ENCODE measurements around the gene SNAP91. TPM values are rescaled to one million over a fixed set of nuclear protein-coding genes. Genes with fewer than 3 reads are reported as not detected.
"Not testable (repeated sequence)": the region's sequence is repeated elsewhere in the genome, so short reads cannot be mapped to it uniquely, and the experiment has no call there.

Gene SNAP91
- polyA plus RNA-seq, 3 donors from 2014 or later: not detected

- peaks cover 0 to 9% (median 0%) of the 10 kb centered on the region in 3 donors for H3K36me3 Mint-ChIP-seq
- H3K9me3 Mint-ChIP-seq: peaks cover 5 to 21% (median 15%) of the 10 kb centered on the region in 6 donors
- H3K27ac Mint-ChIP-seq: no peak overlapping the region
- no peaks in the 10 kb centered on the region for H3K4me1 Mint-ChIP-seq
- H3K27me3 Mint-ChIP-seq (ENCODE audit: low read depth in 3 of 3): peaks cover 8 to 17% (median 16%) of the 10 kb centered on the region in 3 donors
- DNase-seq: no peak
- no peak overlapping the region for H3K4me3 Mint-ChIP-seq
These were observed 914 bp downstream of the SNAP91 start for GRCh38 chr6:83707829-83708545.

DNA sequence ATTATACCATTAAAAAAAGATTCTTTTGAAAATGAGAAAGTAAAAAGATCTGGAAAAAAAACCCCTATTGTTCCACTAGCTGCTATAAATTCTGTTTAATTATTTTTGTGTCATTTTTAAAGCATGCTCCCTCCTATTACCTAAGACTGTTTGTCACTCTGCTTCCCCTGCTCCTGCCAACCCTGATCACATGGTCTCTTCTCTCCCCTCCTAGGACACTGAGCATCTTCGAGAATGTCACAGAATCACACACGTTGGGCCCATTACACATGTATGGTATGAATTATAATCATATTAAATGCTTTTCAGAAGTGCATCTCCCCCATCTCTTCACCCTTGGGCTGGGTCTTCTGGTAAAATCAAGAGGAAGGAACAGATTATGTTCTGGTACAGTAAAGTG lies 6.2 kb downstream of the SNAP91 start:
- Mint-ChIP-seq H3K27me3 (ENCODE audit: low read depth in 3 of 3) (peaks cover 2 to 4% (median 4%) of the 10 kb centered on the region in 3 donors), H3K36me3 (no peaks in the 10 kb centered on the region), H3K9me3 (peaks cover 0 to 17% (median 5%) of the 10 kb centered on the region in 6 donors), H3K27ac (no peak overlapping the region), H3K4me3 (no peak overlapping the region), H3K4me1 (no peaks in the 10 kb centered on the region)
- no peak for DNase-seq

- peaks cover 0 to 12% (median 3%) of the 10 kb centered on the region in 6 donors for H3K9me3 Mint-ChIP-seq
- H3K27me3 Mint-ChIP-seq (ENCODE audit: low read depth in 3 of 3): peaks cover 0 to 4% (median 0%) of the 10 kb centered on the region in 3 donors
- no peaks in the 10 kb centered on the region for H3K36me3 Mint-ChIP-seq
- H3K4me3 Mint-ChIP-seq: no peak overlapping the region
- H3K27ac Mint-ChIP-seq: no peak overlapping the region
- DNase-seq: no peak
- no peaks in the 10 kb centered on the region for H3K4me1 Mint-ChIP-seq
These were observed 6.8 kb downstream of the SNAP91 start for GRCh38 chr6:83702077-83702476.

- peaks cover 0 to 11% (median under 1%) of the 10 kb centered on the region in 6 donors for H3K9me3 Mint-ChIP-seq
- H3K27me3 Mint-ChIP-seq (ENCODE audit: low read depth in 3 of 3): peaks cover 0 to 2% (median 0%) of the 10 kb centered on the region in 3 donors
- no peaks in the 10 kb centered on the region for H3K36me3 Mint-ChIP-seq
- no peak overlapping the region for H3K27ac Mint-ChIP-seq
- no peak for DNase-seq
- no peak overlapping the region for H3K4me3 Mint-ChIP-seq
- H3K4me1 Mint-ChIP-seq: no peaks in the 10 kb centered on the region
These were observed 12.2 kb downstream of the SNAP91 start for GRCh38 chr6:83696674-83697073.

DNA sequence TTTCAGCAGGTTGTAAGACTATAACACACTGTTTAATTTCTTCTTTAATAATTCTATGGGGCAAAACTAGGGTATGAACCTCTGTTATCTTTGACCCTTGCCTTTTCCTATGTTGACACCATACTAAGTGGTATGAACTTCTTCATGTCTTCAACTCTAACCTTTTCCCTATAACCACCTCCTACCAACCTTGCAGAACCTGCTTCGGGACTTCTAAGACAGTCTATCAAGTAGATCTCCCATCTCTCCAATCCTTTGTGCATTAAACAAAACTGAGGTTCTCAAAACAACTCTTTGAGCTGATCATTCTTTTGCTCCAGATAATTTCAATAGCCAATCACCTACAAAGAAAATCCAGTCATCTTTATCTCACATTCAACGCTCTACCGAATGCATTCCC lies 23.4 kb downstream of the SNAP91 start:
- Mint-ChIP-seq H3K4me1 (no peaks in the 10 kb centered on the region), H3K4me3 (no peak overlapping the region), H3K27me3 (ENCODE audit: low read depth in 3 of 3) (peaks cover 0 to 3% (median 0%) of the 10 kb centered on the region in 3 donors), H3K36me3 (no peaks in the 10 kb centered on the region), H3K27ac (no peak overlapping the region), H3K9me3 (peaks cover 0 to 18% (median 3%) of the 10 kb centered on the region in 6 donors)
- no peak for DNase-seq

DNA sequence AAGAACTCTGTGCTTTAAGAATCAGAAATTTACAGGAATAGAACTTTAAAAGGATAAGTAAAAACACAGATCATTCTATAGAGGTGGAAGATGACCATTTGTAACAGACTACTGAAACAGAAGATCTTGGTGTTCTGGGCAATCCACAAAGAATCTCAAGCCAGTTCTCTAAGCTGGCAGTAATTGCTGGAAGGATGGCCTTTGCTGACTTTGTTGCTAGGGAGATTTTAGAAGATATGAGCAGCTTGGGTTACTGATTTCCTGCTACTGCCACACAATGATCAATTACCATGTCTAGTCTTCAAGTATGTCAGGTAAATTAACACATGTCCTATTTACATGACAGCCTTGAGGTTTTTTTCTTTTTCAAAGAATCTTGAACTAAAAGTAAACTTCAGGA lies 31.1 kb downstream of the SNAP91 start:
- DNase-seq: no peak
- H3K27me3 Mint-ChIP-seq (ENCODE audit: low read depth in 3 of 3): peaks cover 0 to 3% (median 0%) of the 10 kb centered on the region in 3 donors
- no peak overlapping the region for H3K27ac Mint-ChIP-seq
- H3K4me3 Mint-ChIP-seq: no peak overlapping the region
- H3K36me3 Mint-ChIP-seq: no peaks in the 10 kb centered on the region
- peaks cover 0 to 6% (median 0%) of the 10 kb centered on the region in 6 donors for H3K9me3 Mint-ChIP-seq
- no peaks in the 10 kb centered on the region for H3K4me1 Mint-ChIP-seq

DNA sequence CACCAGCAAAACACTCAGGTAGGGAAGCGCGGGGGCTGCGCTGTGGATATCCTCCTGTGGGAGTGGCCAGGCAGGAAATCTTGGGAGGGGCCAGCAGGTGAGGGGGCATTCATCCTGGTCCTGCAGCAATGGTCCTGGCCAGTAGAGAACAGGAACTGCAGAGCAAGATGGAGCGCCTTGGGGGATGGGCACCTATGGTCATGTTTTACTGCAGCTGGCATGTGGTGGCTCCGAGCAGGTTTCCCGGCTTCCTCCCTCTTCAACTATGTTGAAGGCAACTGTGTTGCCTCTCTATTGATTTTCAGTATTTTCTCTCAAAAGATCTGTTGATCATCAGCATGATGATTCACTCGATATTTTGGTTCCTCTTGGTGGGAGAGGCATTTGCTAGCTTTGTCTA lies 70.9 kb downstream of the SNAP91 start:
- peaks cover 0 to 9% (median 2%) of the 10 kb centered on the region in 6 donors for H3K9me3 Mint-ChIP-seq
- no peak overlapping the region for H3K4me3 Mint-ChIP-seq

DNA sequence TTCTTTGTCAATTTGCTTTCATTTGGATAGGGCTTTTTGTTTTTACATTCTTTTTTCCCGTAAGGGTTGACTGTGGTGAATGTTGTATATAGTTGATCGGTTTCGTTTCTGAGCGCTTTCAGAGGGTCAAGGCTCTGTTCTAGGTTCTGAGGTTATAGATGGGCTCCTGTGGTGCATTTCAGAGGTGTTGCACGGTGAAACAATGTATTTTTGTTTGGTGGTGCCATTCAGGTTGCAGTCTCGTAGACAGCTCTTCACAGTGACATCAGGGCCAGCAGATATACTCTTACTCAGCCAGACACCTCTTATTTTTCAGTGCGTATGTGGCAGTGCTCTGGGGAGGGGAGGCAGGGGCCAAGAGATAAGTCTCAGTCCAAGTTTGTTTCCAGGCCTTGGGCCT lies 72.1 kb downstream of the SNAP91 start:
- no peaks in the 10 kb centered on the region for H3K4me1 Mint-ChIP-seq
- H3K9me3 Mint-ChIP-seq: peaks cover 0 to 10% (median 3%) of the 10 kb centered on the region in 6 donors
- no peak for DNase-seq
- peaks cover 0 to 2% (median 1%) of the 10 kb centered on the region in 3 donors for H3K27me3 Mint-ChIP-seq (ENCODE audit: low read depth in 3 of 3)
- no peak overlapping the region for H3K4me3 Mint-ChIP-seq
- H3K27ac Mint-ChIP-seq: no peak overlapping the region
- no peaks in the 10 kb centered on the region for H3K36me3 Mint-ChIP-seq

More for the DNA sequence above, 70.9 kb downstream of the SNAP91 start:
- Mint-ChIP-seq H3K4me1 (no peaks in the 10 kb centered on the region), H3K36me3 (no peaks in the 10 kb centered on the region), H3K27me3 (ENCODE audit: low read depth in 3 of 3) (peaks cover 0 to 2% (median 0%) of the 10 kb centered on the region in 3 donors), H3K27ac (no peak overlapping the region)
- no peak for DNase-seq

DNA sequence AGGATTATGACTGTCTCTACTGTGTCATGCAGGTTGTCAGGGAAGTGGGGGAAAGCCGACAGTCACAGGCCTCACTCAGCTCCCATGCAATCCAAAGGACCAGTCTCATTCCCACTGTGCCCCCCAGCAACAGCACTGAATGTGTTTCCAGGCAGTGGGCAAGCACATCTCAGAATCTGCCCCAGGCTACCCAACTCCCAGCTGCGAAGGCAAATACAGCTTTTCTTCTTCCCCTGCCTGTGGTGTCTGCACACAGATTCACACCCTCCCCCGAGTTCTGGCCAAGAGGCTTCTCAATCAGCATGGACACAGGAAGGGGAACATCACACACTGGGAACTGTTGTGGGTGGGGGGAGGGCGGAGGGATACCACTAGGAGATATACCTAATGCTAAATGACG lies 75.3 kb downstream of the SNAP91 start:
- H3K4me1 Mint-ChIP-seq: no peaks in the 10 kb centered on the region
- no peaks in the 10 kb centered on the region for H3K36me3 Mint-ChIP-seq
- H3K9me3 Mint-ChIP-seq: peaks cover 0 to 10% (median 7%) of the 10 kb centered on the region in 6 donors
- no peak overlapping the region for H3K4me3 Mint-ChIP-seq
- H3K27me3 Mint-ChIP-seq (ENCODE audit: low read depth in 3 of 3): peaks cover 0 to 2% (median 1%) of the 10 kb centered on the region in 3 donors
- H3K27ac Mint-ChIP-seq: no peak overlapping the region
- no peak for DNase-seq

GRCh38 chr6:83633149-83633548 lies 75.8 kb downstream of the SNAP91 start:
- Mint-ChIP-seq H3K9me3 (peaks cover 0 to 10% (median 7%) of the 10 kb centered on the region in 6 donors), H3K4me1 (no peaks in the 10 kb centered on the region), H3K27me3 (ENCODE audit: low read depth in 3 of 3) (peaks cover 0 to 2% (median 1%) of the 10 kb centered on the region in 3 donors), H3K4me3 (no peak overlapping the region), H3K27ac (no peak overlapping the region), H3K36me3 (no peaks in the 10 kb centered on the region)
- DNase-seq: no peak

DNA sequence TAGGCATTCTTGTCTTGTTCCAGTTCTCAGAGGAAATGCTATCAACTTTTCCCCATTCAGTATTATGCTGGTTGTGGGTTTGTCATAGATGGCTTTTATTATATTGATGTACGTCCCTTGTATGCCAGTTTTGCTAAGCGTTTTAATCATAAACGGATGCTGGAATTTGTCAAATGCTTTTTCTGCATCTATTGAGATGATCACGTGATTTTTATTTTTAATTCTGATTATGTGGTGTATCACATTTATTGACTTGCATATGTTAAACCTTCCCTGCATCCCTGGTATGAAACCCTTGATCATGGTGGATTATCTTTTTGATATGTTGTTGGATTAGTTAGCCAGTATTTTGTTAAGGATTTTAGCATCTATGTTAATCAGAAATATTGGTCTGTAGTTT lies 79.0 kb downstream of the SNAP91 start:
- not testable (repeated sequence) for H3K4me1 Mint-ChIP-seq; H3K27ac Mint-ChIP-seq; H3K27me3 Mint-ChIP-seq (ENCODE audit: low read depth in 3 of 3); DNase-seq; H3K4me3 Mint-ChIP-seq; H3K36me3 Mint-ChIP-seq
- H3K9me3 Mint-ChIP-seq: peaks cover 0 to 13% (median 5%) of the 10 kb centered on the region in 6 donors

DNA sequence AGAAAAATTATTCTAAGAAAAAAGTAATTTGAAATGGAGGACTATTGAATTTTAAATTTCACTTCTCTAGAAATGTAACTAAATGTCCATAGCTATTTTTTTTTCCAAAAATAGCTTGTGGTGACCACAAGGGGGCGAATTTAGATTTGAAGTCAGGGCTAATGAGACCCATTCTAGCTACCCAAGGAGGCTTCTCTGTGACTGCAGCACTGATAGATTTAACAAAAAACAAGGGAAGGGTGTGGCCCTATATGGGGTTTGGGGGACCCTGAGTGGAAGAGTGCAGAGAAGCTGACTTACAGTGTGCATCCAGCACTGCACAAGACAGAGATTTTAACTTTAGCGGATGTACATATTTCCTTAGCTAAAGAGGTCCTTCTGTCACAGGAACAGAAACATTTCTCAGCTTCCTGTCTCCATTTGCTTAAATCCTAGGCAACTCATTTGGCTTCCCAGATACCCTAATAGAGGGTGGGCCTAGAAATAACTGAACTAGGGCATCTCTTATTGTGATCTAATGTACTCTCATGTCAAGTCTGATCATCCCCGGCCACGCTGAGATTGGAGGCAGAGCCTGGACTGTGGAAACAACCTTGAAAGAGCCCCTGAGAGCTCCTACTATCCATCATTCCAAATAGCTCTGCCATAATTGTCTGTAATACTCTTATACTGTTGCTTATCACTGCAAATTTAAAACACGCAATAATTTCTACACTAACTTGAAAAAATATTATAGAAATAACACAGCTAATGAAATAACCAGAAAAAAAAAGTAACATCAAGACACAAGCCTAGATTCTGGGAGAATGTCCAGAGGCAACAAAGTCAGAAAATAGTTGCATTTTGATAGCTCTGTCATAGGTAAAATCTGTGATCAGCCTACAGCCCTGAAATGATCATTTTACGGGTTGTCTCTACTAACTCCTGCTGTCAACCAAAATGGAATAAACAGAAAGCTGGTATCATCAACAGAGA lies 93.6 kb downstream of the SNAP91 start:
- Mint-ChIP-seq H3K27ac (no peak overlapping the region), H3K36me3 (no peaks in the 10 kb centered on the region), H3K27me3 (ENCODE audit: low read depth in 3 of 3) (peaks cover 0 to 2% (median 0%) of the 10 kb centered on the region in 3 donors), H3K4me1 (no peaks in the 10 kb centered on the region), H3K4me3 (no peak overlapping the region), H3K9me3 (peaks cover 0 to under 1% (median 0%) of the 10 kb centered on the region in 6 donors)
- no peak for DNase-seq

GRCh38 chr6:83613378-83613777 lies 95.5 kb downstream of the SNAP91 start:
- H3K4me3 Mint-ChIP-seq: no peak overlapping the region
- H3K27me3 Mint-ChIP-seq (ENCODE audit: low read depth in 3 of 3): peaks cover 0 to 2% (median 0%) of the 10 kb centered on the region in 3 donors
- no peaks in the 10 kb centered on the region for H3K4me1 Mint-ChIP-seq
- no peak overlapping the region for H3K27ac Mint-ChIP-seq
- H3K36me3 Mint-ChIP-seq: no peaks in the 10 kb centered on the region
- H3K9me3 Mint-ChIP-seq: peaks cover 0 to 6% (median 0%) of the 10 kb centered on the region in 6 donors
- no peak for DNase-seq

- no peak overlapping the region for H3K4me3 Mint-ChIP-seq
- no peaks in the 10 kb centered on the region for H3K4me1 Mint-ChIP-seq
- no peak for DNase-seq
- no peak overlapping the region for H3K27ac Mint-ChIP-seq
- H3K27me3 Mint-ChIP-seq (ENCODE audit: low read depth in 3 of 3): peaks cover 0 to 2% (median 0%) of the 10 kb centered on the region in 3 donors
- no peaks in the 10 kb centered on the region for H3K36me3 Mint-ChIP-seq
- H3K9me3 Mint-ChIP-seq: peaks cover 0 to 6% (median 0%) of the 10 kb centered on the region in 6 donors
These were observed 99.7 kb downstream of the SNAP91 start for GRCh38 chr6:83609248-83609647.

Data from immature natural killer cell (primary cell).